Heart right ventricle (tissue), 16 donors: ENCODE results near the gene AGAP1. TPM values are rescaled to one million over a fixed set of nuclear protein-coding genes. Genes with fewer than 3 reads are reported as not detected.
A peak's percentile ranks its signal among the peaks of the same experiment; 100 is the strongest.

ENCODE experiments used
- ATAC-seq, 8 donors: fragments of 200-7000 bp; cut with Tn5 transposase; one replicate each; pipeline ENCODE4 v1.9.1; 2020; ENCODE audit warnings: mild to moderate bottlenecking in 8 of 8, moderate library complexity in 8 of 8, moderate number of reproducible peaks in 1 of 8
- DNase-seq, 2 donors: peaks; one replicate each; pipeline ENCODE4 v3.0.0-alpha.2; 2020
- H3K27ac ChIP-seq, 10 donors: fragments of 200-600 bp; sonication (generic) in 2 of 10; one replicate each; pipeline versions ENCODE4 v1.5.0 to v1.8.0; 2020 to 2022; ENCODE audit warnings: mild to moderate bottlenecking in 3 of 10
- H3K27me3 ChIP-seq, 7 donors: fragments of 200-600 bp; one replicate each; pipeline ENCODE4 v1.8.0; 2021 to 2022; ENCODE audit warnings: mild to moderate bottlenecking in 2 of 7
- H3K36me3 ChIP-seq, 9 donors: fragments of 200-600 bp; sonication (generic) in 1 of 9; one replicate each; pipeline versions ENCODE4 v1.5.0 to v1.8.0; 2020 to 2022; ENCODE audit warnings: mild to moderate bottlenecking in 2 of 9
- H3K4me1 ChIP-seq, 9 donors: fragments of 200-600 bp; sonication (generic) in 1 of 9; one replicate each; pipeline versions ENCODE4 v1.5.0 to v1.8.0; 2020 to 2022; ENCODE audit warnings: mild to moderate bottlenecking in 4 of 9
- H3K4me3 ChIP-seq, 10 donors: fragments of 200-600 bp; sonication (generic) in 2 of 10; one replicate each; pipeline versions ENCODE4 v1.5.0 to v1.8.0; 2020 to 2022; ENCODE audit warnings: mild to moderate bottlenecking in 7 of 10, moderate library complexity in 2 of 10
- H3K9me3 ChIP-seq, 11 donors: fragments of 200-600 bp in 10 of 11; sonication (generic) in 2 of 11; one replicate each; pipeline versions ENCODE4 v1.5.0 to v1.8.0; 2013 to 2022; ENCODE audit warnings: mild to moderate bottlenecking in 2 of 11, control low read depth in 1 of 11, moderate library complexity in 1 of 11
- CTCF ChIP-seq, 9 donors: fragments of 200-600 bp; sonication (generic) in 2 of 9; IDR thresholded peaks; one replicate each; pipeline versions ENCODE4 v1.5.0 to v1.8.0; 2021 to 2022; ENCODE audit warnings: antibody characterized with exemption in 9 of 9, mild to moderate bottlenecking in 5 of 9, moderate library complexity in 1 of 9
- WGBS, 2 donors: extraction: QIAGEN DNeasy Blood & Tissue Kit; methylation state at CpG; one replicate each; pipeline ENCODE4 v1.1.7; 2013; ENCODE audit warnings: inconsistent platforms in 1 of 2; 5-methylcytosine and 5-hydroxymethylcytosine counted together
- intact Hi-C, 10 donors: fragments of 100-400 bp; cut with DNase I; formaldehyde crosslinking; loops; one replicate each; pipeline versions ENCODE4 v1.11.1 to v1.14.2; 2022
- polyA plus RNA-seq, 2 donors: library from polyadenylated mRNA; stranded (reverse); fragments of 200-250 nt; gene quantifications; one replicate each; pipeline ENCODE4 v1.2.3, GENCODE V29; 2013
- total RNA-seq, 10 donors: library from RNA; stranded (reverse); fragmentation: NEBNext Ultra II Directional in 3 of 10; extraction: Animal tissue kit (Norgen Biotek cat#: 25700) in 3 of 10; gene quantifications; one replicate each; pipeline versions ENCODE4 v1.2.1 to v1.2.4, GENCODE V29; 2021 to 2023
- donor health status: Arrhythmogenic right ventricular cardiomyopathy.
- donor health status: ischemic (EF 13 %, LVEDD 7.1; RV severe dilation, severe dysfunction).
- donor health status: healthy with polysubstance abuse.
- donor health status: DM: no; HTN: yes; CAD: no.
- donor health status: DM: no; HTN: no; CAD: no.
- donor health status: ischemic (EF 25% LVEDD 6.9; RV normal size, moderate dysfunction).
- donor health status: ischemic (EF 25% LVEDD 5.7; RV mildly dilated, moderate dysfunction).
- donor health status: healthy.
- donor health status: DM: yes; HTN: yes; CAD: no.
- donor health status: Ischemic cardiomyopathy.
- donor health status: ischemic (EF 35%, LVEDD 5.7; RV mildly dilated, moderate dysfunction).
- donor health status: nonischemic (EF 11% LVEDD 7.7; RV severe dilation, severe dysfunction).
- donor health status: DM: yes; HTN: yes; CAD: no.
- donor health status: PGD.
- donor health status: ischemic (EF 29% LVEDD 5.4; RV normal size, mild dysfunction).
- donor health status: nonischemic (EF 23%, LVEDD 6.1; RV moderate dilation, normal function).

AGAP1 gene
- total and polyA plus RNA-seq, 12 donors, result 3.5 to 29.2 (median 19.4) TPM

GRCh38 chr2:235966932-235967757 is 473.3 kb downstream of the AGAP1 start:
- no peak for TF ChIP-seq CTCF (IDR thresholded peaks at IDR 0.05)
- intact Hi-C loops, result no loop called here
- ATAC-seq, result no peak

DNA sequence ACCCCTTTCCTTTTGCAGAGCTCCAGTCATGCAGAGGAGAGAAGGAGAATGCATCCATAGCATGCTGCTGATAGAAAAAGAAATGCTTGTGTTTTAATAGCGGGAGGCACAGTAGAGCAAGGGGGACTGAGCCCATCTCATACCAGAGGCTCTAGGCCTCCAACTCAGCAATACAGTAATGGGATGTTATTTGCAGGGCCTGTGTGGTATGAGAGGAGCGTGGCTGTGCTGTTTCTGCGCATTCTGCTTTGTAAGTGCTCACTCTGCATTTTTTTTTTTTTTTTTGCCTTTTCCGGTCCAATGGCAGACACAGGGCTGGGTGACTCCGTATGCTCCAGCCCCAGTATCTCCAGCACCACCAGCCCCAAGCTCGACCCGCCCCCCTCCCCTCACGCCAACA is 474.3 kb downstream of the AGAP1 start:
- no peak for TF ChIP-seq CTCF (IDR thresholded peaks at IDR 0.05)
- H3K4me3 ChIP-seq, result peak overlapping the region in 2 of 10 donors; percentile 10 to 12
- no peaks in the 10 kb centered on the region for H3K9me3 ChIP-seq
- no peak overlapping the region for H3K27ac ChIP-seq
- DNase-seq (no peak), ATAC-seq (no peak)
- WGBS, 2 donors, result 72 to 89% methylated on average over 8 of the region's 8 CpGs
- no peaks in the 10 kb centered on the region for H3K27me3 ChIP-seq
- peaks cover 0 to 4% (median 0%) of the 10 kb centered on the region in 9 donors for H3K4me1 ChIP-seq
- peaks cover 0 to 41% (median 0%) of the 10 kb centered on the region in 9 donors for H3K36me3 ChIP-seq
- intact Hi-C loops, result no loop called here

More at GRCh38 chr2:235966932-235967757, 473.3 kb downstream of the AGAP1 start:
- no peaks in the 10 kb centered on the region for H3K9me3 ChIP-seq
- no peak overlapping the region for H3K4me3 ChIP-seq
- H3K27me3 ChIP-seq, result no peaks in the 10 kb centered on the region
- peaks cover 0 to 4% (median 0%) of the 10 kb centered on the region in 9 donors for H3K4me1 ChIP-seq
- WGBS, 2 donors, result 96% methylated on average over 26 of the region's 26 CpGs
- H3K36me3 ChIP-seq, result peaks cover 0 to 31% (median 0%) of the 10 kb centered on the region in 9 donors
- no peak overlapping the region for H3K27ac ChIP-seq
- no peak for DNase-seq

DNA sequence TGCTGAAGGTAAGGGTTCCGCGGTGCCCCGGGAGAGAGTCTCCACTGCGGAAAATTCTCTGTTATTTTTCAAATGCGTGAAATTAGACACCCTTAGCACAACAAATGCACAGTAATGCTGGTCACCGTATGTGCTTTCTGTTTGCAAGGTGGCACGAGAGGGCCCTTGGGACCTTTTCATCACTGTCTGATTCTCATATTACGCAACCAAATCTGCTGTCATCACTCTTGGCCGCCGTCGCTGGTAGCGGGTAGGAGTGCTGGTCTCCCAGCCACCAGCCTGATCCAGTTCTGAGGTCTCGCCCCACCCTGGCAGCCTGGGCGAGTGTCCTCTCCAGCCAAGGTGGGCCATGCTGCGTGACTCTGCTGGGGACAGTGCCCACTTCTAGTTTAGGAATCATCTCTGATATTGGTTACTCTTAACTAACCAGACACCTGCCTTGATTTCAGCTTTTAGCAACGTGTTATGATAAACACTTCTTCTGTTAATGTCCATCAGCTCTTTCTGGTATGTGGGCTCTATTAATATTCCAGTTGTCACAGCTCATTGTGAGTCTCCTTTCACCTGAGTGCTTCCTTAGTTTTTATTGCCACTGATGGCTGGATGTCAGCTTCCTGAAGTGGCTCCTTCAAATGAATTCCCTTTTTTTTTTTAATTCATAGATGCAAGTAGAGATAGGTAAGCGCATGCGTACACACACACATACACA is 474.9 kb downstream of the AGAP1 start:
- no peak overlapping the region for H3K27ac ChIP-seq
- intact Hi-C loops, result no loop called here
- H3K4me1 ChIP-seq, result peaks cover 0 to 4% (median 0%) of the 10 kb centered on the region in 9 donors
- peak in 7 of 8 donors; percentile 47 to 93 (median 74) for ATAC-seq
- peak overlapping the region in 2 of 10 donors; percentile 10 to 12 for H3K4me3 ChIP-seq
- H3K9me3 ChIP-seq, result no peaks in the 10 kb centered on the region
- DNase-seq, result peak; percentile 31 to 38
- peaks cover 0 to 42% (median 0%) of the 10 kb centered on the region in 9 donors for H3K36me3 ChIP-seq
- TF ChIP-seq CTCF (IDR thresholded peaks at IDR 0.05), result no peak
- WGBS, 2 donors, result 61 to 73% methylated on average over 18 of the region's 18 CpGs
- H3K27me3 ChIP-seq, result no peaks in the 10 kb centered on the region

DNA sequence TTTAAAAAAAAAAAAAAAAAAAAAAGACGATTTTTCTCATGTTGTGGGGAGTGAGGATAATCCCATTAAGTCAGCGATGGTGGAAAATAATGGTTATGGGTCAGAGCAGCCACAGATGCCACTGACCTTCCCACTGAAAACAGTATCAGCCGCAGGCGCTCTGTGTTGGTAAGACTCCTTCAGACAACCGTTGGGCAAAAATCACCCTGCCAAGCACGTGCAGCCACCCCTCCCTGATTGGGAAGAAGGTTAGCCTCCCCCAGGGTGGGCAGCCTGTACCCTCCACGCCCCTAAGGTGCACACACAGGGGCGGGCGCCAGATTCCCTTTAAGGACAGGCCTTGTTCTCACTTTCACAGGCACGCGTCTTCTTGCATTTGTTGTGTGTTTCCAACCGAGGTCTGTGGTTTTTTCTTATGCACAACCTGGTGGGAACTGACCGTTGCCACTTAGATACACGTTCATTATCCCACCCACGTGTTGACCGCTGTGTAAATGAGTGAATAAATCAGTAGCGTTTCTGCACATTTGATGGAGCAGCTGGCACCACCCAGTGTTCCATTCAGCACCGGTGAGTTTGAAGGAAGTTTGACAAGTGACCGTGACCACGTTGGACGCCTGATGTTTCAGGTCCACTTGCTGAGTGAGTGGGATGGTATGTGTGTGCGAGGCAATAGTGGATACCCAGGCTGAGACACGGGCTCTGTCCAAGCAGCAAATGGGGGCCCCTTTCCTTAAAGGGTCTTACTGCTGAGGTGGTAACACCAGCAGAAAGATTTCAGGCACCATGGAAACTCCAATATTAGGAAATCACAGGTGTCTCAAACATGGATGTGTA is 476.6 kb downstream of the AGAP1 start:
- no peak for DNase-seq
- intact Hi-C loops, result no loop called here

More for the DNA sequence above, 476.6 kb downstream of the AGAP1 start:
- H3K36me3 ChIP-seq, result peaks cover 0 to 44% (median 0%) of the 10 kb centered on the region in 9 donors
- no peaks in the 10 kb centered on the region for H3K27me3 ChIP-seq
- whole genome bisulfite sequencing, 2 donors, result 94 to 95% methylated on average over 23 of the region's 23 CpGs
- H3K27ac ChIP-seq, result no peak overlapping the region
- TF ChIP-seq CTCF (IDR thresholded peaks at IDR 0.05), result no peak
- peaks cover 0 to 4% (median 0%) of the 10 kb centered on the region in 9 donors for H3K4me1 ChIP-seq
- ATAC-seq, result no peak
- no peaks in the 10 kb centered on the region for H3K9me3 ChIP-seq
- no peak overlapping the region for H3K4me3 ChIP-seq
